Mucosa of gallbladder (tissue), 1 donor: ENCODE data around the gene TBATA. TPM values are rescaled to one million over a fixed set of nuclear protein-coding genes. Genes with fewer than 3 reads are reported as not detected.

Experiments
- DNase-seq: peaks from one replicate; pipeline ENCODE4 v3.0.0-alpha.2; 2020; ENCODE audit warnings: low spot score
- total RNA-seq: library from RNA; stranded (reverse); gene quantifications from one replicate; pipeline ENCODE4 v1.2.1, GENCODE V29; 2021
- donor health status: DM: no; HTN: no; CAD: no.

Gene TBATA
- total RNA-seq, 1 donor from 2014 or later, result not detected

DNA sequence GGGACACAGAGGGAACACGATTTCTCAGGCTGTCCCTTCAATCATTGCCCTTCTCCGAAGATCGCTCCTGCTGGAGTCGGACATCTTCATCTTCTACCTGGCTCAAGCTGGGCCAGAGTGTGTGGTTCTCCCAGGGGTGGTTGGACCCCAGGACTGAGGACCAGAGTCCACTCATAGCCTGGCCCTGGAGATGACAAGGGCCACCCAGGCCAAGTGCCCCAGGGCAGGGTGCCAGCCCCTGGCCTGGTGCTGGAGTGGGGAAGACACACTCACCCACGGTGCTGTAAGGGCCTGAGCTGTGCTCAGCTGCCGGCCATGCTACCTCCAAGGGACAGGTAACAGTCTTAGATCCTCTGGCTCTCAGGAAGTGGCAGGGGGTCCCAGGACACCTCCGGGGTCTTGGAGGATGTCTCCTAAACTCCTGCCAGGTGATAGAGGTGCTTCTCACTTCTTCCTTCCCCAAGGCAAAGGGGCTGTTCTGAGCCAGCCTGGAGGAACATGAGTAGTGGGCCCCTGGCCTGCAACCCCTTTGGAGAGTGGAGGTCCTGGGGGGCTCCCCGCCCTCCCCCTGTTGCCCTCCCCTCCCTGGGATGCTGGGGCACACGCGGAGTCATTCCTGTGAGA lies 23.3 kb downstream of the TBATA start:
- DNase-seq, result no peak

DNA sequence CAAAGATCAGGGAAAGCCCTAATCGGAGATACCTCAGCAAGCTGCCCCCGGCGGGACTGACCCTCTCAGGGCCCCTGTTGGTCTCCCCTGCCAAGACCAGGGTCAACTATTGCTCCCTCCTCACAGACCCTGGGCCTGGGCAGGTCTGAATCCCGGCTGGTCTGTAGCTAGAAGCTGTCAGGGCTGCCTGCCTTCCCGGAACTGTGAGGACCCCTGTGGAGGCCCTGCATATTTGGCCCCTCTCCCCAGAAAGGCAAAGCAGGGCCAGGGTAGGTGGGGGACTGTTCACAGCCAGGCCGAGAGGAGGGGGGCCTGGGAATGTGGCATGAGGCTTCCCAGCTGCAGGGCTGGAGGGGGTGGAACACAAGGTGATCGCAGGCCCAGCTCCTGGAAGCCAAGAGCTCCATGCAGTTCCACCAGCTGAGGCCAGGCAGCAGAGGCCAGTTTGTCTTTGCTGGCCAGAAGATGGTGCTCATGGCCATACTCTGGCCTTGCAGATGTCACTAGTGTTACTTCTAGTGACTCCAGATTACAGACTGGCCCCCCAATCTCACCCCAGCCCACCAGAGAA lies 24.1 kb downstream of the TBATA start:
- no peak for DNase-seq

DNA sequence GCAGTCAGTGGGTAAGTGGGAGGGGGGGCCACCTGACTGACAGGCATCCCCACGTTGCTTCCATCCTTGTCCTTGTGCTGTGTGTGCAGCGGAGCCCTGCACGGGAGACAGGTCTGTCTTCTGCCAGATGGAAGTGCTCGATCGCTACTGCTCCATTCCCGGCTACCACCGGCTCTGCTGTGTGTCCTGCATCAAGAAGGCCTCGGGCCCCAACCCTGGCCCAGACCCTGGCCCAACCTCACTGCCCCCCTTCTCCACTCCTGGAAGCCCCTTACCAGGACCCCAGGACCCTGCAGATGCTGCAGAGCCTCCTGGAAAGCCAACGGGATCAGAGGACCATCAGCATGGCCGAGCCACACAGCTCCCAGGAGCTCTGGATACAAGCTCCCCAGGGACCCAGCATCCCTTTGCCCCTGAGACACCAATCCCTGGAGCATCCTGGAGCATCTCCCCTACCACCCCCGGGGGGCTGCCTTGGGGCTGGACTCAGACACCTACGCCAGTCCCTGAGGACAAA lies 24.8 kb downstream of the TBATA start:
- no peak for DNase-seq

DNA sequence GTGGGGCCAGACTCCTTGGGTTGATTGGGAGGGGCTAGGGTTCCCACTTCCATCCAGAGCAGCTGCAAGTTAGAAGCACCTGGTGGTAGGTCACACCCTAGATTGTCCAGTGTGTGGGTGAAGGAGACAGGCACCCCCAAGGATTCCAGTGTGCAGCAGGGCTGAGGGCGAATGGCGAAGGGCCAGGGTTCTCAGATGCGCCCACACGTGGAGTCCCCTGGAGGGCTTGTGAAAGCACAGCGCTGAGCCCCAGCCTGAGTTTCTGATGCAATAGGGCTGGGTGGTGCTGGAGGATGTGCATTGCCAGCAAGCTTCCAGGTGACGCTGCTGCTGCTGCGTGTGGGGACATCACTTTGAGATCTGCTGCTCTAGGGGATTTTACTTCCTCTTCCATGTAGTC lies 25.4 kb downstream of the TBATA start:
- no peak for DNase-seq

DNA sequence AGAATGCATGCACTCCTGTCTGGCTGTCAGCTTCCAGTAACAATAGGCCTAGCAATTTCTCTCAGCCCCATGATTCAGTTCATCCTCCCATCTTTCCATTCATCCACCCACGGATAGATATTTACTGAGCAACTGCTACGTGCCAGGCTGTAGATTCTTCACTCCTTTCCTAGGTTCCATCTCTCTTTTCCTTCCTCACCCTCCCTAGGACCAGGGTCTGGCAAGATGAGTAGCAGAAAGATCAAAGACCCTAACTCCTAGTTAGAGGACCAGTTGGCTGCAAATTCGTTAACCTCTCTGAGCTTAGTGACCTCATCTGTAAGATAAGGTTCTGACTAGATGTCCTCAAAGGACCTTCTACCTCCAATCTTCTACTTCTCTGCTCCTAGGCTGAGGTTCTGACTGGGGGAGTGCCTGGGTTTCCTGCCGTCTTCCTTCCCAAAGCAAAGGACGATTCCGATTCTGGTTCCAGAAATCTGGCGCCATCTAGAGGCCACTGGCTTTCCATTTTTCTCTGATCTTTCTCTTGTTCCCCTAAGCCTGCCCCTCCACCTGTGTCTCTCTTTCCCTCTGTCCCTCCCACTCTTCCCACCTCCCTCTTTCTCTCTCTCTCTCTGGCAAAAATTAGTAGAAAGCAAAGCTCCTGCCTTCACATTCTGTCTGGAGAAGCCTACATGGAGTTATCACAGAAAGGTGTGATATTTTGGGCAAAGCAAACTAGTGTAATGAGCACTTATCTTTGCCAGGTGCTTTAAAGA lies 26.2 kb downstream of the TBATA start:
- DNase-seq, result peak; percentile 81

DNA sequence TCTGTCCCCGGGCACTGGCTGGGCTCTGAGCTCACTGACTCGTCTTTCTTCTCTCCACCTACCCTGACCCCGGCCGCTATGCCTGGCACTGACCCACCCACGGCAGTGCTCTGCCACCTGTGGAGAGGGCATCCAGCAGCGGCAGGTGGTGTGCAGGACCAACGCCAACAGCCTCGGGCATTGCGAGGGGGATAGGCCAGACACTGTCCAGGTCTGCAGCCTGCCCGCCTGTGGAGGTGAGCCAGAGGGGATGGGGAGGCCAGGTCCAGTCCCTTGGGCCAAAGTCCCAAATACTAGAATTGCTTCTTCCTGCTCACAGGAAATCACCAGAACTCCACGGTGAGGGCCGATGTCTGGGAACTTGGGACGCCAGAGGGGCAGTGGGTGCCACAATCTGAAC lies 27.3 kb downstream of the TBATA start:
- DNase-seq, result no peak

DNA sequence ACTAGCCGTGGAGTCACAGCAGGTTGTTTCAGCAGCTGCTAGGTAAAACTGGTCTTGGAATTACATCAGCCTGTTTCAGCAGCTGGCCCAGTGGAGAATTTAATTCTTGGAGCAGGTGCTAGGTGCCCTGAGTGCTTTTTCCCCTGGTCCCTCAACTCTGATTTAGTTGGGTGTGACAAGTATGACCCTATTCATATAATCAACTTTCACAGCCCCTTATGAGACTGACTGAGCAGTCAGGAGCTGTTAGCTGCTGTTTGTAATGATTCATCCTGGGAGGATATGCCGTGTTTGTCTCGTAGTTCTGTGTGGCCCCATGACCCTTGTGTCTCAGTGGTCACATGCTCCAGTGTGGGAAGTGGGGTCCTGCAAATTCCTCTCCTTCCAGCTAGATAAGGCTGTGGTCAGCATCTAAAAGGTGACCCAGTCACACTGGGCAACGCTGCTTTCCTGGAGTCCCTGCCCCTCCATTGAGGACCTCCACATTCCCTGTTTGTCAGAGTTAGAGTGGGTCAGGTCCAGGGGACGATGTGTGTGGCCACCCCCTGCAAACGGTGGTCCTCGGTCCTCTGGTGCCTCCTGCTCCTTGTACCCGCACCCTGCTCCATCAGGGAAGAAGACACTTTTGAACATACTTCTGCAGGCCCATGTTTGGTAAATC lies 28.3 kb downstream of the TBATA start:
- no peak for DNase-seq

DNA sequence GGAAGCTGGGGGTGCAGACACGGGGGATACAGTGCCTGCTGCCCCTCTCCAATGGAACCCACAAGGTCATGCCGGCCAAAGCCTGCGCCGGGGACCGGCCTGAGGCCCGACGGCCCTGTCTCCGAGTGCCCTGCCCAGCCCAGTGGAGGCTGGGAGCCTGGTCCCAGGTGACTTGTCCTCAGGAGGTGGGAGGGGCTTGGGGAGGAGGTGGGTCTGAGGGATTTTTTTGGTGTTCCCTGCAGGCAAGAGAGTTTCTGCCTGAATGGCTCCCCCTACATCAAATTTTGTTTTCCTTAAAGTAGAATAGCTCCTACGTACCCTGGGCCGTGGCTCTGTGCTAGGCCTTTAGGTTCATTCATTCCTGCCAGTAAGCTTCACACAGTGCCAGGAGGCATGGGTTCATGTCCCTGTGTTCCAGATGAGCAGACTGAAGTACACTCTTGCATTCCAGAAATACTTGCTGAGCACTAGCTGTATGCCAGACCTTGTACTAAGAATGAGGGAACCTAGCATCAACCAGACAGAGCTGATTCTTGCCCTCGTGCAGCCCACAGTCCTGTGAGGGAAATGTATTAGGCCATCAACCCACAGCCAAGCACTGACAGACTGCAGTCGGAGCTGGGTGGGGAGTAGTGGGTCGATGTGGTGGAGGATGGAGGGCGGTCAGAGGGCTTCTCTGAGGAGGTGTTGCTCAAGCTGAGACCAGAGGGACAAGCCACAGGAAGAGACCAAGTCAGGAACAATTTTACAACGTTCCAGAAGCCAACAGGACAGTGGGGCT lies 31.1 kb downstream of the TBATA start:
- DNase-seq, result no peak

DNA sequence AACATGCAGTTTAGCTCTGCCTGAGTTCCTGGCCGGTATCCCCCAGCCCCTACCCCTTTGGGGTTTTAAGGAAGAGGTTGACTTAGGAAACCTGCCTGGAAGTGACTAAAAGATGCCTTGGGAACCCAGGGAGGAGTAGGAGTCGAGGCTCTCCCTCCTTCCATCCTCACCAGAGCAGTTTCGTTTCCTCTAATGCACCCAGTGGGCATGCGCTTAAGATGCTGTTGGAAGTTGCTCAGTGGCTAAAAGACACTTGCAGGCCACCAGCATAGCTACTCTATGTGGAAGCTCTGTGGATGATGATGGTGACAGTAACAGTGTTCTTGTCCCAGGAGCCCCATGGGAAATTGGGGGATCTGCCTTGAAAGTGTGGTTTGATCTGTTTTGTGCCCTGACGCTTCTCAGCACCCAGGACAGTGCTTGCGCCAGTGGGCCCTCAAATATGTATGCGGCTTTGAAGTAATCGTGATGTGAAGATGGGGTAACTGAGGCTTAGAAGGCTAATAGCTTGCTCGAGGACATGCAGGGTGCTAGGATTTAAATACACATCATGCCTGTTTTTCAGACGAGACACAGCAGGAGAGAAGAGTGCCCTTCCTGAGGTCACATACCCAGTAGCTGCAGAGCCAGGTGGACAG lies 32.0 kb downstream of the TBATA start:
- no peak for DNase-seq

DNA sequence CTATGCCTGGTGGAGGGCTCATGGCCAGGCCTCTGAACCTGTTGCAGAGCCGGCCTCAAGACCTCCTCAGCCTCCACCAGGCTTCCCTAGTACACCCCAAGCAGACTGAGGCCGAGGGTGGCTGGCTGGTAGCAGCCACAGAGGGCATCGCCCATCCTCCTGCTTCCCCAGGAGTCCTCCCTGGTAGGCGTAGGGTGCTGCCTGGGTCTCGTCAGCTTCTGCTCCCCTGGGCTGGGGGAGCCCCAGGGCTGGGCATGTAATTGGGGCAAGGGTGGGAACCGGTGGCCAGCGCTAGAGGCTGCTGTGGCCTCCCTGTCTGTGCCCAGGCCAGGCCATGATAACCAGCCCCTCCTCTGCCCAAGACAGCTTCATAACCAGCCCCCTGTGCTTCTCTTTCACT lies 32.6 kb downstream of the TBATA start:
- DNase-seq, result no peak

DNA sequence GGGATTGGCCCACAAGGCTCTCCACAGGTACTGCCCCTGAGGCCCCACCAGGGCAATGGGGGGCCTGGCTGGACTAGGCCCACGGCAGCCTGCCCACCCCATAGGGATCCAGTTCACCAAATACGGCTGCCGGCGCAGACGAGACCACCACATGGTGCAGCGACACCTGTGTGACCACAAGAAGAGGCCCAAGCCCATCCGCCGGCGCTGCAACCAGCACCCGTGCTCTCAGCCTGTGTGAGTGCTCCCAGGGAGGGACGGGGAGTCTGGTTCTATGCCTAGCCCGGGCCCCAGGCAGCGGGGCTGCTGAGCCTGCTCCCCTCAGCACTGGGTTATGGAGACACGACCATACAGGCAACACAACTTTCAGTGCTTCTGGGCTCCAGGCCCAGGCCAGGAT lies 33.2 kb downstream of the TBATA start:
- no peak for DNase-seq

DNA sequence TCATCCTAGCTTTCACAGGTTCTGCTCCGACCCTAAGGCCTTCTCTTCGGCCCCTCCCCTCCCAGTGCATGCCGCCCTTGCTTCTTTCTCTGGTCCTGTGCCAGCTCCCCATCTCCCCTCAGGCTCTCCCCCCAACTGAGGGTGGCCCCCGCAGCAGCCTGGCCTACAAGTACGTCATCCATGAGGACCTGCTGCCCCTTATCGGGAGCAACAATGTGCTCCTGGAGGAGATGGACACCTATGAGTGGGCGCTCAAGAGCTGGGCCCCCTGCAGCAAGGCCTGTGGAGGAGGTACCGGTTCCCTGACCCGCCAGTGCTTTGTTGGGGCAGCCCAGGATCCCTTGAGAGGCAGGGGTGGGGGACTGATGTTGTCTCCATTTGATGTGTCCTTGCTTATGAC lies 33.8 kb downstream of the TBATA start:
- no peak for DNase-seq

DNA sequence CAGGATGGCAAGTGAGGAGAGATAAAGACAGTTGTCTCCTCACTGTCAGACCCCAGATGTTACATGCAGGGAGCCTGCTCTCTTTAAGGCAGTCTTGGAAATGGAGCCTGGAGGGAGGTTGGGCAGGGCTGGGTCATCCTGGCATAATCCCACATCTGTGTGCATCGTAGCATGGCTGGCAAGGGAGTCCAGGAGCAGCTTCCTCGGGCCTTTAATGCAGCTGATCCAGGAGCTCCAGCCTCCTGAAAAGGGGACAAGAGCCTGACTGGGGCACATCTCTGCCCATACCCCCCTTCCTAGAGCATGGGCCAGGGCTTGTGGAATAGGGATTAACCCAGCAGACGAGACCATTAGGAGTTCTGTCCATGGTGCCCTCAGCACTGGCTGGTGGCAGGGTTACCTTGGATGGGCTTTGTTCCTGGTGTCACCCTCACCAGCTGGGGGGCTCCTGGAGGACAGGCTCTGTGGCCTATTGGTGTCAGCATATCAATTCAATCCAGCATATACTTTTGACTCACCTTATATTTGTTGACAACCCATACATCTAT lies 34.9 kb downstream of the TBATA start:
- no peak for DNase-seq

DNA sequence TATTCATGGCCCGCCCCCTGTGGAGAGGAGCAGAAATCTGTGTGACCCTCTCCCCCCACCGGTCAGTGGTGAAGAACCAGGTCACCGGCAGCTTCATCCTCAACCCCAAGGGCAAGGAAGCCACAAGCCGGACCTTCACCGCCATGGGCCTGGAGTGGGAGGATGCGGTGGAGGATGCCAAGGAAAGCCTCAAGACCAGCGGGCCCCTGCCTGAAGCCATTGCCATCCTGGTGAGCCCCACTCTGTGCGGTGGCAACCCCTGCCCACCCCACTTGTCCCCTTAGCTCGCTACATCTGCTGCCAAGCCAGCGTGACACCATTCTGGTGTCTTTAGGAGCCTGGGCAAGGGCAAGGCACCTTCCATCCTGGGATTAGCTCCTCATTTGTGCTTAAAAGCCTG lies 35.4 kb downstream of the TBATA start:
- DNase-seq, result no peak

DNA sequence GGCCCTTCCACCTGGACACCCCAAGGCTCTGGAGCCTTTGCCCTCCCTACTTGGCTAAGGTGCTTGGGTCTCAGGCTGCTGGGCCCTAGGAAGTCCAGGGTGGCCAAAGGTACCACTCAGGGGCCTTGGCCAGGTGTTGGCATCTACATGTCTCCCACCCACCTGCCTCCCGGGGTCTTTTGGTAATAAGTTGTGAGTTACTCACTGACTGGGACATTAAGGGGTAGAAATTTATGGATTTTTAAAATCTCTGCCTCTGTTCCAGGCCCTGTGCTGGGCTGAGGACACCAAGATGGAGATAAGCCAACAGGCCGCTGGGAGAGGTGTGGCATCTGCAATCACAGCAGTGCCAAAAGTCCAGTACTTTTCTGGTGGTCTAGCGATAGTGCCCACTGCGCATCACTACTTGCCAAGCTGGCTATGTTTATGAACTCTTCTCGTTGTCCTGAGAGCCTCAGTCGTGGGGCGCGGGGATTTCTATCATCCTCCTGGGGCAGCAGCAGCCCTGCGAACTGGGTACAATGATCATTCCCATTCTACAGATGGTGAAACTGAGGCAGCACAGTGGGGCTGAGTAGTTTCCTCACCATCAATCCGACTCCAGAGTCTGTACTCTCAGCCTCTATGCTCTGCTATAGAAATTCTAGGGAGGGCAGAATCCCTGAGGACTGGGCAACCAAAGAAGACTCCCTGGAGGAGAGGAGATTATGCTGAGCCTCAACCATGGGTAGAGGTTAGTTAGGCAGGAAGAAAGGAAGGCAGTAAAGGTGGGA lies 36.2 kb downstream of the TBATA start:
- no peak for DNase-seq

DNA sequence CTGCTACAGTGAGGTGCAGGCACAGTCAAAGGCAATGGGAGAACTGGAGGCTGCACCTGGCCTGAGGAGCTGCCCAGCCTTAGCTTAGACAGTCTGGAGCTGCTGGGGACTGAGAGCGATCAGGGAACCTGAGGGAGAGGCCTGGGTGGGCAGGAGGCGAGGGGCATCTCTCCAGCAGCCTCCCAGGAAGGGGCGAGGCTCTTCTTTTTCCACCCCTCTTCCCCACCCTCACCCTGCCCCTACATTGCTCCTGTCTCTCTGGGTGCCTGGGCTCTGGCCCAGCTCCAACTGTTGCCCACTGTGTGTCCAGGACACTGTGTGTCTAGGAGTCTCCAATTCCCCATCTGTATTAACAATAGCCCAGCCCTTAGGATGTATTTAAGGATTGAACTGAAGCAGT lies 36.9 kb downstream of the TBATA start:
- no peak for DNase-seq

DNA sequence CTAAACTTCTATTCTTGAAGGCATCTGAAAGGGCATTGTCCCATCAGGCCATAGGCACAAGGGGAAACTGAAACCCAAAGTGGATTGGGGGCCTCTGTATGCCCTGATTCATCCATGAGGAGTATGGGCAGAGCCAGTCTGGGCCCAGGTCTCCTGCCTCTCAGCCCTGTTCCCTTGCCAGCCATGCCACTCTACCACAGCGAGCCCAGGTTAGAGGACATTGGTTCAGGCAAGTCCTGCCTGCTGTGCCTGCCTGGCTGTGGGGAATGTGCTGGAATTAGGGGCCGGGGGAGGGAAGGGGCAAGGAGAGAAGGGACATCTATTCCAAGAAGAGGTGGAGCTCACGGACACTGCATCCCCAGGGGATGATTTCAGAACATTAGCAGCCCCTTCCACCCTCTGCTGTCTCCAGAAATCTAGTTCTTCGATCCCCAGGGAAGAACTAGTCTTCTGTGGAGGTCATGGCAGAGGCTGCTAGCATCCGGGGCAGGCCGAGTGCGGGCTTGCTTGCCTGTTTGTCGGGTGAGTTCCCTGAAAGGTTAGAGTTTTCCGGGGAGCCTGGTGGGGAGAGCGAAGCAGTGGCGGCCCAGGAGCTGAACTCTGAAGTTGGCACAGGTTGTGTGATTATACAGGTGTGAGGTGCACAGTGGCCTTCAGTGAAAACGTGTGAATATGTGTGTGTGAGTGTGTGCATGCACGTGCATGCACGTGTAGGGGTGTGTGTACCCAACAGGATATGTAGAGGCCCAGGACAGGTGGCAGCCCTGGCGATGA lies 37.8 kb downstream of the TBATA start:
- DNase-seq, result no peak

DNA sequence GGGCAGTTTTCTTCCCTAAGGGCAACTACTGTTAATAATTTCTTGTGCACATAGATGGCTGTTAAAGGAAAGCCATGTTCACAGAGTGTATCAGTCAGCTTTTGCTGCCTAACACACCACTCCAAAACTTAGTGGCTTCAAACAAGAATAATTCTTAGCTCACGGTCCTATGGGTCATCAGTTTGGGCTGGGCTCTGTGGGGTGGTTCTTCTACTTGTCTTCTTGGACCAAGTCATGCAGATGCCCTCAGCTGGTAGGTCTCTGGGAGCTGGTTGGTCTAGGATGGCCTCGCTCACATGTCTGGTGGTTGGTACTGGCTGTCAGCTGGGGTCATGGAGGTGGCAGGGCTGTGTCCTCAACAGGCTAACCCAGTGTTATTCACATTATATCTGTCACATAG lies 39.6 kb downstream of the TBATA start:
- DNase-seq, result no peak

DNA sequence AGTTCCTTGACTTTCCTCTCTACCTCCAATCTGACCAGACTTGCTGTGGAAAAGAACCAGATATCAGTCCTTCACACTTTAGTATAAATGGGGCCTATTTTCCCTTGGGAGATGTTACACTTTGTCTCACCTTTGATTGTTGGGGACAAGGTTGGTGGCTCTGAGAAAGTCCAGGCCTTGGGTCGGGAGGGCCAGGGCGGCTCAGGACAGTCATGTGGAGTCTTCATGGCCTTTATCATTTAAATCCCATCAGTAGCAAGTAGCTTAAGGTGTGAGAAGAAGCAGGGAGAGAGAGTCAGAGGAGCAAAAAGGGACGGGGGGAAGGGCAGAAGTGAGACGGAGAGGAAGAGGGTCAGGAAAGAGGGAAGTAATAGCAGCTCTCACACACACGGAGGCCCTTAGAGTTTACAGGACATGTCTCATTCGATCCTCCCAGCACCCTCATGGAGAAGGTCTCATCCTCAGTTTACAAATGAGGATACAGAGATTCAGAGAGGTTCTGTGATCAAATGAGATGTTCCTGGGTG lies 40.5 kb downstream of the TBATA start:
- DNase-seq, result no peak
